ENCODE measurements around the gene TPX2.

DNA sequence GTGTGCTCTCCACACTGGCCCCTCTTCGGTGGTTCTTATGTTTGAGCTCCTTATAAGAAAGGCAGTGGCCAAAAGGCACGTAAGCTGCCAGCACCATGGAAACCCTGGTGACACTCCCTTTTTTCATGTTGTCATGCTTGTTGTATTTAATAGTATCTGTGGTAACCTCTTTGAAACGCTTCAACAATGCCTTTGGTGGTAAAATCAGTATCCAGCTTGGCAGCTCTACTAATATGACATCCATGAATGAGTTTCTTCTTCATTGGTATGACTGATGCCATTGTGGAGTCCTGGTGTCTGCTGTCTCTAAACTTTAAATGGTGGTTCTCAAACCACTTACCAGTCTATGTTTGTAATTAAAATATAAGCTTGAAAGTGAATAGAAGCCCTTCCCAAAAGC is 69.4 kb downstream of the TPX2 start:
- TF ChIP-seq, protein P1, sequence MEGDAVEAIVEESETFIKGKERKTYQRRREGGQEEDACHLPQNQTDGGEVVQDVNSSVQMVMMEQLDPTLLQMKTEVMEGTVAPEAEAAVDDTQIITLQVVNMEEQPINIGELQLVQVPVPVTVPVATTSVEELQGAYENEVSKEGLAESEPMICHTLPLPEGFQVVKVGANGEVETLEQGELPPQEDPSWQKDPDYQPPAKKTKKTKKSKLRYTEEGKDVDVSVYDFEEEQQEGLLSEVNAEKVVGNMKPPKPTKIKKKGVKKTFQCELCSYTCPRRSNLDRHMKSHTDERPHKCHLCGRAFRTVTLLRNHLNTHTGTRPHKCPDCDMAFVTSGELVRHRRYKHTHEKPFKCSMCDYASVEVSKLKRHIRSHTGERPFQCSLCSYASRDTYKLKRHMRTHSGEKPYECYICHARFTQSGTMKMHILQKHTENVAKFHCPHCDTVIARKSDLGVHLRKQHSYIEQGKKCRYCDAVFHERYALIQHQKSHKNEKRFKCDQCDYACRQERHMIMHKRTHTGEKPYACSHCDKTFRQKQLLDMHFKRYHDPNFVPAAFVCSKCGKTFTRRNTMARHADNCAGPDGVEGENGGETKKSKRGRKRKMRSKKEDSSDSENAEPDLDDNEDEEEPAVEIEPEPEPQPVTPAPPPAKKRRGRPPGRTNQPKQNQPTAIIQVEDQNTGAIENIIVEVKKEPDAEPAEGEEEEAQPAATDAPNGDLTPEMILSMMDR (IDR thresholded peaks at IDR 0.05) = no peak
- no peak for TF ChIP-seq POLR2A (IDR thresholded peaks at IDR 0.05)
